NCI-H146 (cell line): ENCODE data around the gene RNF40.

ENCODE experiments used
- DNase-seq: peaks from one replicate; lab custom pipeline; 2025; lab: John Stamatoyannopoulos, UW

Gene RNF40

DNA sequence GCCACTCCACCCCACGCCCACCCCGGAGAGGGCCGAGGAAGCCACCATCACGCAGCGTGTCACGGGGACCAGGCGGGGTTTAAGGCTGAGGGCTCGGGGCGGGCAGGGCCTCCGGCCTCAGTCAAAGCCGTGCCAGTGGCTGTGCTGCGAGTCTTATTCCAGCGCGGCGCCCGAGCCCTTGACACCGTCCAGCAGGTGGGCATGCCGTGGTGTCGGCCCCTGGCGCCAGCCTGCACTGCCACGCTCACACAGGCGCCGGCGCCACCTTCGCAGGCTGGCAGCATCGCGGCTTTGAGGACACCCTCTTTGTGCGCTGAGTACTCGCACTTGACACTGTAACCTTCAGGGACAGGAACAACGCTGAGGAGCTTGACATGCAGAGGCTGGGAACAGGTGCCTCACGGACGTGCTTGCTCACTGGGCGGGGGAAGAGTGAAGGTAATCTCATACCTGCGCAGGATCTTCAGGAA, 58.9 kb downstream of the RNF40 start:
- peak; percentile 36 for DNase-seq

DNA sequence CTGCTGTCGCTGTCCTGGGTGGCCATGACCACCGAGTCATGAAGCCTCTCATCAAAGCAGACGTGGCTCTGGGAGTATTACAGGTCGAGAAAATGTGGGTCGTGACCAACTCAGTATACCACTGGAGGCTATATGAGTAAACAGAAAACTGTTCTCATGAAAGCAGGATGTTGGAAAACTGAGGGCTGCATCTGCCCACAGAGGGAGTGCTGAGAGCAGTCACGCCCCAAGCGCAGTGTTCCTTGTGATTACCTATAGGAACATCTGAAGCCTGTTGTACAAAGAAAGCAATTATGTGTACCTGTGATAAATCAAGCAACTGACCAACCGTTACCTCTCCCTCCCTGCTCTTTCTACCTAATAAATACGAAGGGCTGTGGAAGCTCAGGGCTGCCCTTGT, 59.3 kb downstream of the RNF40 start:
- DNase-seq, result peak; percentile 14

- no peak for DNase-seq
These were observed 59.8 kb downstream of the RNF40 start for GRCh38 chr16:30821891-30822290.
